ENCODE data around the gene FZD8. TPM values are rescaled to one million over a fixed set of nuclear protein-coding genes. Genes with fewer than 3 reads are reported as not detected.

Gene FZD8
- total RNA-seq, 4 donors from 2014 or later = 3.0 to 9.3 (median 4.1) TPM

- in situ Hi-C loops (cut with MboI; ENCODE audit: low sequenced_read_pairs in 4 of 4) (no loop called here), intact Hi-C loops (cut with DNase I; ENCODE audit: low total_unique reads) (loop anchor here (1.0 to 5.0 kb wide), 4 partner anchors 181 to 1839 kb away; partner anchors contain the start of gene CREM)
- Histone ChIP-seq H3K4me1 (peaks cover 4 to 17% of the 10 kb centered on the region in 2 donors), H3K27ac (peak overlapping the region; percentile 81 to 95 (median 89)), H3K9me3 (no peaks in the 10 kb centered on the region), H3K4me3 (peak overlapping the region; percentile 73 to 88 (median 80)), H3K27me3 (no peaks in the 10 kb centered on the region), H3K36me3 (no peaks in the 10 kb centered on the region)
- ATAC-seq = peak; percentile 43
- DNase-seq = no peak
- TF ChIP-seq POLR2A (IDR thresholded peaks at IDR 0.05) (no peak), CTCF (IDR thresholded peaks at IDR 0.05 in 4 of 5, conservative IDR thresholded peaks at IDR 0.05 in 1 of 5) (no peak)
Measured at GRCh38 chr10:35641676-35642034, 441 bp downstream of the FZD8 start.

DNA sequence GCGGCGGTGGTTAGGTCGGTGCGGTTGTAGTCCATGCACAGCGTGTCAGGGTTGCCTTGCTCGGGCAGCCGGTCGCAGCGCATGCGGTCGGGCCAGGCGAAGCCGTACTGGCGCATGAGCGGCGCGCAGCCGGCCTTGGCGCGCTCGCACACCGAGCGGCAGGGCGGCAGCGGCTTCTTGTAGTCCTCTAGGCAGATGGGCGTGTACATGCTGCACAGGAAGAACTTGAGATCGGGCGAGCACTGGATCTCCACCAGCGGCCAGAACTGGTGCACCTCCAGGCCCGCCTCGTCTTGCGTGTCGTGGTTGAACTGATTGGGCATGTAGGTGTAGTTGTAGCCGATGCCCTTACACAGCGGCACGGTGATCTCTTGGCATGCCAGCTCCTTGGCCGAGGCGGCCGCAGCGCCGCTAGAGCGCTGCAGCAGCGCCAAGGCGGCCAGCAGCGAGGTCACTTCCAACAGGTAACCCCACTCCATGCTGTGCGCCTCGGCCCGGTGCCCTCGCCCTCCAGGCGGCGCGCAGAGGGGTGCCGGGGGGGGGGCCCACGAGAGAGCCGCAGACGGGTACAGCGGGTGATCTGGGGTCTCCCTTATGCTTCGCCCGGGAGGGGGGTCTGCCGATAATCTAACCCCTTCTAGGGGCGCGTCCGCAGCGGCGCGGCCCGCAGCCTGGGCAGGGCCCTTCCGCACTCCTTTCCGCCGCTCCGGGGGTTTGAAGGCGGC, 983 bp downstream of the FZD8 start:
- in situ Hi-C loops (cut with MboI; ENCODE audit: low sequenced_read_pairs in 4 of 4) (no loop called here), intact Hi-C loops (cut with DNase I; ENCODE audit: low total_unique reads) (loop anchor here (1.0 to 5.0 kb wide), 3 partner anchors 181 to 1839 kb away; no protein-coding TSS in a partner anchor)
- peak in 1 of 2 donors; percentile 10 for TF ChIP-seq POLR2A (IDR thresholded peaks at IDR 0.05)
- no peak for TF ChIP-seq CTCF (IDR thresholded peaks at IDR 0.05 in 4 of 5, conservative IDR thresholded peaks at IDR 0.05 in 1 of 5)
- Histone ChIP-seq H3K4me3 (peak overlapping the region; percentile 73 to 88 (median 80)), H3K4me1 (peaks cover 4 to 17% of the 10 kb centered on the region in 2 donors), H3K9me3 (no peaks in the 10 kb centered on the region), H3K27ac (peak overlapping the region; percentile 81 to 95 (median 89)), H3K36me3 (no peaks in the 10 kb centered on the region), H3K27me3 (no peaks in the 10 kb centered on the region)
- DNase-seq = peak; percentile 28 to 51
- peak; percentile 15 to 32 for ATAC-seq

DNA sequence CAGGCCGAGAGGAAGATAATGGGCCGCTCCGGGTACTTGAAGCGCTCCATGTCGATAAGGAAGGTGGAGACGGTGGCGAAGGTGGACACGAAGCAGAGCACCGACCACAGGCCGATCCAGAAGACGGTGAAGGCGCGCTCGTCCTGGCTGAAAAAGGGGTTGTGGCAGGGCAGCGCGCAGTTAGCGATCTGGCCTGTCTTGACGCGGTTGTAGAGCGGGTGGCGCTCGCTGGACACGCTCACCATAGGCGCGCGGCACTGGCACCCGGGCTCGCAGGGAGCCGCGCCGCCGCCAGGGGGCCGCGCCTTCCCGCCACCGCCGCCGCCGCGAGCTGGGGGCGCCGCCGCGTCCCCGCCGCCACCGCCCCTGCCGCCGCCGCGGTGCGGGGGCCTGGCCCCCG, 1.6 kb downstream of the FZD8 start:
- Histone ChIP-seq H3K4me3 (peak overlapping the region; percentile 53 to 62 (median 58)), H3K27ac (peak overlapping the region; percentile 63 to 80 (median 69)), H3K9me3 (no peaks in the 10 kb centered on the region), H3K4me1 (peaks cover 4 to 17% of the 10 kb centered on the region in 2 donors), H3K36me3 (no peaks in the 10 kb centered on the region), H3K27me3 (no peaks in the 10 kb centered on the region)
- in situ Hi-C loops (cut with MboI; ENCODE audit: low sequenced_read_pairs in 4 of 4) (no loop called here), intact Hi-C loops (cut with DNase I; ENCODE audit: low total_unique reads) (loop anchor here (5.0 kb wide), 2 partner anchors 182 to 1838 kb away; no protein-coding TSS in a partner anchor)
- DNase-seq (peak; percentile 34 to 59), ATAC-seq (peak; percentile 14 to 34)
- TF ChIP-seq CTCF (IDR thresholded peaks at IDR 0.05 in 4 of 5, conservative IDR thresholded peaks at IDR 0.05 in 1 of 5) = peak; percentile 45 to 67 (median 60)
- TF ChIP-seq POLR2A (IDR thresholded peaks at IDR 0.05) = no peak

- intact Hi-C loops (cut with DNase I; ENCODE audit: low total_unique reads) = loop anchor here (5.0 kb wide), 2 partner anchors 182 to 1838 kb away; no protein-coding TSS in a partner anchor
- peak overlapping the region in 3 of 4 donors; percentile 66 to 80 (median 72) for H3K27ac ChIP-seq
- H3K4me1 ChIP-seq = peaks cover 4 to 17% of the 10 kb centered on the region in 2 donors
- TF ChIP-seq CTCF (IDR thresholded peaks at IDR 0.05 in 4 of 5, conservative IDR thresholded peaks at IDR 0.05 in 1 of 5) (peak in 1 of 5 experiments; percentile 14), POLR2A (IDR thresholded peaks at IDR 0.05) (no peak)
- peak overlapping the region; percentile 30 to 62 (median 58) for H3K4me3 ChIP-seq
- DNase-seq (no peak), ATAC-seq (no peak)
- in situ Hi-C loops (cut with MboI; ENCODE audit: low sequenced_read_pairs in 4 of 4) = loop anchor here (5.0 to 10.0 kb wide), 3 partner anchors 1135 to 1145 kb away; no protein-coding TSS in a partner anchor
- H3K9me3 ChIP-seq = no peaks in the 10 kb centered on the region
- H3K27me3 ChIP-seq = no peaks in the 10 kb centered on the region
- no peaks in the 10 kb centered on the region for H3K36me3 ChIP-seq
Measured at GRCh38 chr10:35639728-35640401, 2.2 kb downstream of the FZD8 start.
